WTC11 (cell line): ENCODE measurements around the gene GPHA2. TPM values are rescaled to one million over a fixed set of nuclear protein-coding genes. Genes with fewer than 3 reads are reported as not detected.
A peak's percentile ranks its signal among the peaks of the same experiment; 100 is the strongest.

ENCODE experiments used
- ATAC-seq: fragments of 200-7000 bp; cut with Tn5 transposase; 2 replicates; pipeline ENCODE4 v1.10.0; 2021; ENCODE audit warnings: mild to moderate bottlenecking, moderate library complexity
- CTCF ChIA-PET: fragments of 300-600 bp; sonication (Branson Sonifier 250); formaldehyde crosslinking; loops from one replicate; lab custom pipeline; 2021; ENCODE audit warnings: antibody characterized with exemption; lab: Charles Lee
- POLR2A ChIA-PET: fragments of 350-600 bp; sonication (Branson Sonifier 250); formaldehyde crosslinking; loops from one replicate; lab custom pipeline; 2021; ENCODE audit warnings: antibody characterized with exemption; lab: Charles Lee
- DNase-seq: peaks from one replicate; pipeline ENCODE4 v3.0.0; 2021; ENCODE audit warnings: low spot score
- H3K27ac Mint-ChIP-seq: 2 replicates; pipeline ENCODE4 v1.8.0; 2021; ENCODE audit warnings: mixed read lengths
- H3K27me3 Mint-ChIP-seq: 2 replicates; pipeline ENCODE4 v1.8.0; 2021; ENCODE audit warnings: low read depth, mild to moderate bottlenecking, moderate library complexity, mixed read lengths
- H3K36me3 Mint-ChIP-seq: 2 replicates; pipeline ENCODE4 v1.8.0; 2021; ENCODE audit warnings: mixed read lengths
- H3K4me1 Mint-ChIP-seq: 2 replicates; pipeline ENCODE4 v1.8.0; 2022; ENCODE audit warnings: mixed read lengths
- H3K4me3 Mint-ChIP-seq: 2 replicates; pipeline ENCODE4 v1.8.0; 2021; ENCODE audit warnings: mild to moderate bottlenecking, moderate library complexity, mixed read lengths
- H3K9me3 Mint-ChIP-seq: 2 replicates; pipeline ENCODE4 v1.8.0; 2021; ENCODE audit warnings: mixed read lengths
- CTCF ChIP-seq: fragments of 200-600 bp; IDR thresholded peaks from 2 replicates; pipeline ENCODE4 v1.8.0; 2022; ENCODE audit warnings: antibody characterized with exemption
- ELF4 ChIP-seq: sonication (generic); formaldehyde crosslinking; IDR thresholded peaks from 2 replicates; pipeline ENCODE4 v1.8.1; 2022; ENCODE audit warnings: low read depth, mild to moderate bottlenecking, moderate library complexity, missing genetic modification reagents
- EMX1 ChIP-seq: fragments of 250-450 bp; sonication (Bioruptor Pico); IDR thresholded peaks from 2 replicates; pipeline ENCODE4 v1.8.0; 2021; ENCODE audit warnings: mild to moderate bottlenecking
- FOXK1 ChIP-seq: sonication (generic); formaldehyde crosslinking; IDR thresholded peaks from 2 replicates; pipeline ENCODE4 v1.8.0; 2022; ENCODE audit warnings: mild to moderate bottlenecking, moderate library complexity, missing genetic modification reagents
- GABPB1 ChIP-seq: sonication (generic); formaldehyde crosslinking; IDR thresholded peaks from 2 replicates; pipeline ENCODE4 v1.8.1; 2023; ENCODE audit warnings: mild to moderate bottlenecking, missing genetic modification reagents
- IRF2 ChIP-seq: sonication (generic); formaldehyde crosslinking; IDR thresholded peaks from 2 replicates; pipeline ENCODE4 v1.8.0; 2022; ENCODE audit warnings: low read depth, missing genetic modification reagents, borderline replicate concordance
- KAT7 ChIP-seq: sonication (generic); formaldehyde crosslinking; IDR thresholded peaks from 2 replicates; pipeline ENCODE4 v1.8.1; 2023; ENCODE audit warnings: missing genetic modification reagents, mild to moderate bottlenecking, borderline replicate concordance
- MAX ChIP-seq: sonication (generic); formaldehyde crosslinking; IDR thresholded peaks from 2 replicates; pipeline ENCODE4 v1.8.0; 2022; ENCODE audit warnings: mild to moderate bottlenecking, missing genetic modification reagents
- NR3C1 ChIP-seq: sonication (generic); formaldehyde crosslinking; conservative IDR thresholded peaks from 2 replicates; pipeline ENCODE4 v1.8.1; 2023; ENCODE audit warnings: low read depth, mild to moderate bottlenecking, missing genetic modification reagents
- SOX15 ChIP-seq: fragments of 250-450 bp; sonication (Bioruptor Pico); IDR thresholded peaks from 2 replicates; pipeline ENCODE4 v1.9.0; 2021; ENCODE audit warnings: mild to moderate bottlenecking
- TCF7 ChIP-seq: sonication (generic); formaldehyde crosslinking; IDR thresholded peaks from 2 replicates; pipeline ENCODE4 v1.8.0; 2022; ENCODE audit warnings: mild to moderate bottlenecking, low read depth, missing genetic modification reagents, moderate library complexity
- TEAD1 ChIP-seq: sonication (generic); formaldehyde crosslinking; IDR thresholded peaks from 2 replicates; pipeline ENCODE4 v1.8.0; 2022; ENCODE audit warnings: mild to moderate bottlenecking, missing genetic modification reagents
- ZBTB21 ChIP-seq: sonication (generic); formaldehyde crosslinking; IDR thresholded peaks from 2 replicates; pipeline ENCODE4 v1.8.1; 2023; ENCODE audit warnings: mild to moderate bottlenecking, missing genetic modification reagents, borderline replicate concordance
- ZMAT4 ChIP-seq: fragments of 250-450 bp; sonication (Bioruptor Pico); IDR thresholded peaks from 2 replicates; pipeline ENCODE4 v1.9.0; 2021; ENCODE audit warnings: mild to moderate bottlenecking
- ZNF219 ChIP-seq: sonication (generic); formaldehyde crosslinking; IDR thresholded peaks from 2 replicates; pipeline ENCODE4 v1.8.0; 2023; ENCODE audit warnings: missing genetic modification reagents, mild to moderate bottlenecking, borderline replicate concordance
- ZNF232 ChIP-seq: sonication (generic); formaldehyde crosslinking; IDR thresholded peaks from 2 replicates; pipeline ENCODE4 v1.8.0; 2022; ENCODE audit warnings: mild to moderate bottlenecking, missing genetic modification reagents
- ZNF396 ChIP-seq: fragments of 250-450 bp; sonication (Bioruptor Pico); IDR thresholded peaks from 2 replicates; pipeline ENCODE4 v1.8.0; 2021; ENCODE audit warnings: mild to moderate bottlenecking, moderate library complexity, borderline replicate concordance
- ZNF512 ChIP-seq: sonication (generic); formaldehyde crosslinking; IDR thresholded peaks from 2 replicates; pipeline ENCODE4 v1.8.1; 2022; ENCODE audit warnings: missing genetic modification reagents, borderline replicate concordance
- ZNF671 ChIP-seq: fragments of 250-450 bp; sonication (Bioruptor Pico); IDR thresholded peaks from 2 replicates; pipeline ENCODE4 v1.8.0; 2021; ENCODE audit warnings: mild to moderate bottlenecking
- total RNA-seq: library from RNA; stranded (reverse); gene quantifications from 3 replicates; pipeline ENCODE4 v1.2.3, GENCODE V29; 2021
- TF ChIP-seq, protein P1 (sequence below): sonication (generic); formaldehyde crosslinking; IDR thresholded peaks from 2 replicates; pipeline ENCODE4 v1.8.1; 2022; ENCODE audit warnings: low read depth, mild to moderate bottlenecking, moderate library complexity, missing genetic modification reagents, borderline replicate concordance
- TF ChIP-seq, protein P2 (sequence below): sonication (generic); formaldehyde crosslinking; IDR thresholded peaks from 2 replicates; pipeline ENCODE4 v1.8.0; 2022; ENCODE audit warnings: mild to moderate bottlenecking, missing genetic modification reagents
- TF ChIP-seq, protein P3 (sequence below): sonication (generic); formaldehyde crosslinking; IDR thresholded peaks from 2 replicates; pipeline ENCODE4 v1.8.0; 2023; ENCODE audit warnings: missing genetic modification reagents

Gene GPHA2
- total RNA-seq, 1 experiment from 2014 or later: 1.6 TPM

DNA sequence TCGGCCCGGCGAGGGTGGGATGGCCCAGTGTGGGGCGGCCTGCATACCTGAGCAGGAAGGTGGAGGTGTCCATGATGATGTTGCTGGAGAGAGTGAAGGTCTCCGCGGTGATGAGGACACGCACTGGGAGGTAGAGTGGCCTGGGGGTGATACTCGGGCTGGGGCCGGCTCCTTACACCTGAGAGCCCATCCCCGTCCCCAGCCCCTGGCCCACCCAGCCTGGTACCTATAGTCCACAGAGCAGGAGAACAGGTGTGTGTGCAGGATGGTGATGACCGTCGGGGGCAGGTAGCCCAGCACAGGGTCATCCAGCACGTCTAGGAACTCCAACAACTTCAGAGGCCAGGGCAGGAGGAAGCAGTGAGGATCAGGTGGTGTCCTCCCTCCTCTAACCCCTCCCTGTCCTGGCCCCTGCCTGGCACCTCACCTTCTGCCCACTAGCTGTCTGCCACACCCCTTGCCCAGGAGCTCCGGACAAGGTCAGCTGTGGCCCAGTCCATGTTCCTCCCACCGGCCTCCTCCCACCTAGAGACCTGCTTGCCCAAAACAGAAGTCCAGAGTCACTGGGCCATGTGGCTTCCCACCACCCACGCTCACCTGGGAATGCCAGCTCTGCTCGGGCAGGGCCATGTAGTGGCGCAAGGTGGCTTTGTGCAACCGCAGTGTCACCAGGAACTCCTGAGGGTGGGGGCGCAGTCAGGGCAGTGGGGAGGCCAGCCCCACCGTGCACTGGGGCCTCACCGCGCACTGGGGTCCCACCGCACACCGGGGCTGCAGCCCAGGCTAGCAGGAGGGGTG is 30.0 kb downstream of the GPHA2 start:
- DNase-seq: no peak
- Mint-ChIP-seq H3K36me3 (peaks cover 11% of the 10 kb centered on the region; the same call in 1 of the 2 replicates), H3K27me3 (no peaks in the 10 kb centered on the region), H3K27ac (0 out of 2 replicates have a peak overlapping the region, but pooled peaks have one; percentile 32), H3K4me3 (no peak overlapping the region), H3K4me1 (no peaks in the 10 kb centered on the region)
- ChIA-PET CTCF (interaction anchor here (1.4 kb wide), 1 partner anchor 18 kb away, joined by 3 read pairs; no protein-coding TSS in a partner anchor), POLR2A (no interaction called here)
- no peak for ATAC-seq
- TF ChIP-seq IRF2 (CRISPR knock-in tag): no peak
- TF ChIP-seq, protein P1, sequence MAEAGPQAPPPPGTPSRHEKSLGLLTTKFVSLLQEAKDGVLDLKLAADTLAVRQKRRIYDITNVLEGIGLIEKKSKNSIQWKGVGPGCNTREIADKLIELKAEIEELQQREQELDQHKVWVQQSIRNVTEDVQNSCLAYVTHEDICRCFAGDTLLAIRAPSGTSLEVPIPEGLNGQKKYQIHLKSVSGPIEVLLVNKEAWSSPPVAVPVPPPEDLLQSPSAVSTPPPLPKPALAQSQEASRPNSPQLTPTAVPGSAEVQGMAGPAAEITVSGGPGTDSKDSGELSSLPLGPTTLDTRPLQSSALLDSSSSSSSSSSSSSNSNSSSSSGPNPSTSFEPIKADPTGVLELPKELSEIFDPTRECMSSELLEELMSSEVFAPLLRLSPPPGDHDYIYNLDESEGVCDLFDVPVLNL (CRISPR knock-in tag): no peak
- TF ChIP-seq KAT7 (CRISPR knock-in tag): no peak
- no peak for TF ChIP-seq MAX (CRISPR knock-in tag)
- TF ChIP-seq CTCF: no peak
- TF ChIP-seq ZMAT4 (CRISPR knock-in tag): no peak
- TF ChIP-seq, protein P2, sequence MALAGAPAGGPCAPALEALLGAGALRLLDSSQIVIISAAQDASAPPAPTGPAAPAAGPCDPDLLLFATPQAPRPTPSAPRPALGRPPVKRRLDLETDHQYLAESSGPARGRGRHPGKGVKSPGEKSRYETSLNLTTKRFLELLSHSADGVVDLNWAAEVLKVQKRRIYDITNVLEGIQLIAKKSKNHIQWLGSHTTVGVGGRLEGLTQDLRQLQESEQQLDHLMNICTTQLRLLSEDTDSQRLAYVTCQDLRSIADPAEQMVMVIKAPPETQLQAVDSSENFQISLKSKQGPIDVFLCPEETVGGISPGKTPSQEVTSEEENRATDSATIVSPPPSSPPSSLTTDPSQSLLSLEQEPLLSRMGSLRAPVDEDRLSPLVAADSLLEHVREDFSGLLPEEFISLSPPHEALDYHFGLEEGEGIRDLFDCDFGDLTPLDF (CRISPR knock-in tag): no peak
- TF ChIP-seq GABPB1 (CRISPR knock-in tag): no peak
- no peak for TF ChIP-seq ZNF512 (CRISPR knock-in tag)
- TF ChIP-seq TEAD1: no peak
- TF ChIP-seq ZBTB21 (CRISPR knock-in tag): no peak
- no peak for TF ChIP-seq ZNF232
- TF ChIP-seq EMX1 (CRISPR knock-in tag): no peak
- TF ChIP-seq, all 79 proteins: peak for 0
- H3K9me3 Mint-ChIP-seq: no peaks in the 10 kb centered on the region

GRCh38 chr11:64903291-64903833 is 32.3 kb downstream of the GPHA2 start:
- ChIA-PET POLR2A (no interaction called here), CTCF (interaction anchor here (1.1 kb wide), 1 partner anchor 15 kb away, joined by 6 read pairs; no protein-coding TSS in a partner anchor)
- H3K9me3 Mint-ChIP-seq: no peaks in the 10 kb centered on the region
- no peak overlapping the region for H3K4me3 Mint-ChIP-seq
- peaks cover 11% of the 10 kb centered on the region; the same call in 1 of the 2 replicates for H3K36me3 Mint-ChIP-seq
- DNase-seq (no peak), ATAC-seq (no peak)
- H3K27ac Mint-ChIP-seq: no peak overlapping the region
- no peaks in the 10 kb centered on the region for H3K27me3 Mint-ChIP-seq
- H3K4me1 Mint-ChIP-seq: no peaks in the 10 kb centered on the region
- TF ChIP-seq SOX15 (CRISPR knock-in tag) (no peak), ZNF671 (no peak), TCF7 (CRISPR knock-in tag) (no peak), ELF4 (CRISPR knock-in tag) (no peak), ZBTB21 (CRISPR knock-in tag) (no peak), NR3C1 (CRISPR knock-in tag) (no peak), ZNF219 (CRISPR knock-in tag) (no peak), FOXK1 (no peak), ZNF396 (CRISPR knock-in tag) (no peak)
- TF ChIP-seq, protein P3, sequence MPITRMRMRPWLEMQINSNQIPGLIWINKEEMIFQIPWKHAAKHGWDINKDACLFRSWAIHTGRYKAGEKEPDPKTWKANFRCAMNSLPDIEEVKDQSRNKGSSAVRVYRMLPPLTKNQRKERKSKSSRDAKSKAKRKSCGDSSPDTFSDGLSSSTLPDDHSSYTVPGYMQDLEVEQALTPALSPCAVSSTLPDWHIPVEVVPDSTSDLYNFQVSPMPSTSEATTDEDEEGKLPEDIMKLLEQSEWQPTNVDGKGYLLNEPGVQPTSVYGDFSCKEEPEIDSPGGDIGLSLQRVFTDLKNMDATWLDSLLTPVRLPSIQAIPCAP (CRISPR knock-in tag): no peak
- TF ChIP-seq, protein P1 (CRISPR knock-in tag): no peak
